Right cardiac atrium (tissue), 5 donors: ENCODE data around the gene TECPR2. TPM values are rescaled to one million over a fixed set of nuclear protein-coding genes. Genes with fewer than 3 reads are reported as not detected.
"Not testable (repeated sequence)": the region's sequence is repeated elsewhere in the genome, so short reads cannot be mapped to it uniquely, and the experiment has no call there.

Experiments used
- ATAC-seq, 2 donors: fragments of 200-7000 bp; cut with Tn5 transposase; one replicate each; pipeline versions ENCODE4 v1.8.0 to v1.9.1; 2020; ENCODE audit warnings: moderate library complexity in 2 of 2, mild to moderate bottlenecking in 1 of 2
- DNase-seq, 3 donors: peaks; one replicate each; pipeline ENCODE4 v3.0.0-alpha.2; 2020
- H3K27ac ChIP-seq: one replicate; pipeline ENCODE4 v1.5.1; 2013; ENCODE audit warnings: mild to moderate bottlenecking, low read length, control low read depth, moderate library complexity
- H3K27me3 ChIP-seq: one replicate; pipeline ENCODE4 v1.6.1; 2013; ENCODE audit not compliant: control insufficient read depth, insufficient read depth
- H3K4me1 ChIP-seq: one replicate; pipeline ENCODE4 v1.6.1; 2013; ENCODE audit warnings: low read length; ENCODE audit not compliant: control insufficient read depth, insufficient read depth
- H3K4me3 ChIP-seq: one replicate; pipeline ENCODE4 v1.5.1; 2013; ENCODE audit warnings: low read length, control low read depth
- H3K9me3 ChIP-seq: one replicate; pipeline ENCODE4 v1.6.1; 2013; ENCODE audit warnings: low read length; ENCODE audit not compliant: control insufficient read depth
- WGBS: extraction: QIAGEN DNeasy Blood & Tissue Kit; methylation state at CpG from one replicate; pipeline ENCODE4 v1.1.7; 2013; 5-methylcytosine and 5-hydroxymethylcytosine counted together
- intact Hi-C, 4 donors: fragments of 100-400 bp; cut with DNase I; formaldehyde crosslinking; loops; one replicate each; pipeline versions ENCODE4 v1.11.0 to v1.14.0; 2022 to 2023
- polyA plus RNA-seq: library from polyadenylated mRNA; stranded (reverse); fragments of 200-250 nt; gene quantifications from one replicate; pipeline ENCODE4 v1.2.3, GENCODE V29; 2013
- total RNA-seq, 4 donors: library from RNA; stranded (reverse); fragmentation: NEBNext Ultra II Directional; extraction: Animal tissue kit (Norgen Biotek cat#: 25700); gene quantifications; one replicate each; pipeline ENCODE4 v1.2.1, GENCODE V29; 2021
- donor health status: healthy with polysubstance abuse.
- donor health status: DM: no; HTN: yes; CAD: no.
- donor health status: DM: no; HTN: no; CAD: no.
- donor health status: DM: no; HTN: yes; CAD: no; lungs with severe emphysema.
- donor health status: DM: yes; HTN: yes; CAD: no.

TECPR2 gene
- total and polyA plus RNA-seq, 5 donors: 10.1 to 32.0 (median 23.5) TPM

GRCh38 chr14:102351593-102351992 is 11.1 kb upstream of the TECPR2 start:
- intact Hi-C loops, H3K27me3 ChIP-seq, H3K4me1 ChIP-seq, H3K4me3 ChIP-seq, H3K9me3 ChIP-seq, H3K27ac ChIP-seq, DNase-seq: not testable (repeated sequence)
- 57% methylated on average over 9 of the region's 9 CpGs for WGBS
- ATAC-seq: peak; percentile 69 to 84

DNA sequence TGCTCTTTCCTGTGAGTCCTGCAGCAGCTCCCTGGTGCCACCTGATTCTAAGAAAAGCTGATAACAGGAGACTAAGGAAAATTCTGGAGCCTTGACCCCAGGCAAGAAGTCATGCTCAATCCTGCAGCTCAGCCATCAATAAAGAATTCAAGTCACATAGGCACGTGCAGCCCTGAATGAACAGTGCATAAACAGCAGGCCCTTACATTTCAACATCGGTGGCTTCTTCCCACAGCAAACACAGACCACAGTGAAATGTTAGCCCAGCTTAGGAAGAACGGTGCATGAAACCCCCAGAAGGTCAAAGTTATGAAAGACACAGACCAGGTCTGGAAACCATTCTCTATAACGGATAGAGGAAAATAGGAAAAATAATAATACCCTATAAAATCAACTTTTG is 10.5 kb upstream of the TECPR2 start:
- WGBS: 72% methylated on average over 4 of the region's 4 CpGs
- Histone ChIP-seq H3K4me3 (no peak overlapping the region), H3K9me3 (no peaks in the 10 kb centered on the region), H3K4me1 (no peaks in the 10 kb centered on the region), H3K27ac (no peak overlapping the region), H3K27me3 (no peaks in the 10 kb centered on the region)
- ATAC-seq (no peak), DNase-seq (no peak)
- intact Hi-C loops: no loop called here

- Histone ChIP-seq H3K9me3 (no peaks in the 10 kb centered on the region), H3K27ac (no peak overlapping the region), H3K27me3 (no peaks in the 10 kb centered on the region), H3K4me3 (no peak overlapping the region), H3K4me1 (no peaks in the 10 kb centered on the region)
- intact Hi-C loops: no loop called here
- ATAC-seq: no peak
- no peak for DNase-seq
- 82% methylated on average over 8 of the region's 8 CpGs for WGBS
These were observed 9.6 kb upstream of the TECPR2 start for GRCh38 chr14:102353126-102353619.

- intact Hi-C loops: no loop called here
- DNase-seq (no peak), ATAC-seq (no peak)
- Histone ChIP-seq H3K27ac (no peak overlapping the region), H3K9me3 (no peaks in the 10 kb centered on the region), H3K4me3 (no peak overlapping the region), H3K4me1 (no peaks in the 10 kb centered on the region), H3K27me3 (no peaks in the 10 kb centered on the region)
- 97% methylated on average over 3 of the region's 3 CpGs for WGBS
These were observed 6.5 kb upstream of the TECPR2 start for GRCh38 chr14:102356280-102356679.

DNA sequence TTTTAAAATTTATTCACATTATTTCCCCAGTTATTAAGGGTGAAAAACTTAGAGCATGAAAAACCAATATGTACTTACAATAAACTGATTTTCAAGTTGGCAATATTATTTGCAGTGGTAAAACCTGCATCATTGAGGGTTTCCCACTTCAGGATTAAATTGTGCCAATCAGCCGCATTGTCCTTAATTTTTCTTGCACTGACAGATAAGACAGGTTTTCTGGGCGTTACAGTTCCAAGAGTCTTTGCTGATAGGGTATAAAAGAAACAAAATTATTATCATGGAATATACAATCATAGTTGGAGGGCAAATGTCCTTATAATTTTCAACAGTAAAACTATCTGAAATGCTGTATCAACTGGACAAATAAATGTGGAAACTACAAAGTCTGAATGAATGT is 3.4 kb upstream of the TECPR2 start:
- H3K27me3 ChIP-seq: no peaks in the 10 kb centered on the region
- intact Hi-C loops: no loop called here
- H3K4me3 ChIP-seq: no peak overlapping the region
- peaks cover 3% of the 10 kb centered on the region for H3K4me1 ChIP-seq
- 93% methylated on average over 2 of the region's 2 CpGs for WGBS
- ATAC-seq (no peak), DNase-seq (no peak)
- H3K27ac ChIP-seq: no peak overlapping the region
- H3K9me3 ChIP-seq: no peaks in the 10 kb centered on the region

- H3K4me1 ChIP-seq: peaks cover 4% of the 10 kb centered on the region
- ATAC-seq (no peak), DNase-seq (no peak)
- H3K27me3 ChIP-seq: no peaks in the 10 kb centered on the region
- intact Hi-C loops: no loop called here
- H3K9me3 ChIP-seq: no peaks in the 10 kb centered on the region
- H3K4me3 ChIP-seq: no peak overlapping the region
- H3K27ac ChIP-seq: no peak overlapping the region
- WGBS: 95% methylated on average over 3 of the region's 3 CpGs
These were observed 2.4 kb upstream of the TECPR2 start for GRCh38 chr14:102360388-102360787.

DNA sequence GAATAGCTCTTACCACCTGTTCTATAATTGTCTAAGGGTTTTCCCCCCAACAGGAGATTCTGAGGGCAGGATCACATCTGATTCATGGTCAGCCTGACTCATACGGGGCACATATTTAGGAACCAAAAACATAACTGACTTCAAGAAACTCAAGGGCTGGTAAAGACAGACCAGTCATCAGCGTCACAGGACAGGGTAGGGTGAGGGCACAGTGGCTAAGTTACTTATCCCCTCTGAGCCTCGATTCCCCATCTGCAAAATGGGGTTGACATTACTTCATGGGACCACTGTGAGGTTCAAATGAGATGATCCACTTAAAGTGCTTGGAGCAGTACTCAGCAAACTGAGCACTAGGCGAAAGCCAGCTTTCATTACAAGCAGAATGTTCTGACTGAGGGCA is 657 bp upstream of the TECPR2 start:
- Histone ChIP-seq H3K27me3 (no peaks in the 10 kb centered on the region), H3K9me3 (no peaks in the 10 kb centered on the region), H3K27ac (peak overlapping the region; percentile 95), H3K4me1 (peaks cover 4% of the 10 kb centered on the region), H3K4me3 (peak overlapping the region; percentile 94)
- intact Hi-C loops: no loop called here
- WGBS: 31% methylated on average over 4 of the region's 4 CpGs
- DNase-seq (no peak), ATAC-seq (peak in 1 of 2 donors; percentile 1)

DNA sequence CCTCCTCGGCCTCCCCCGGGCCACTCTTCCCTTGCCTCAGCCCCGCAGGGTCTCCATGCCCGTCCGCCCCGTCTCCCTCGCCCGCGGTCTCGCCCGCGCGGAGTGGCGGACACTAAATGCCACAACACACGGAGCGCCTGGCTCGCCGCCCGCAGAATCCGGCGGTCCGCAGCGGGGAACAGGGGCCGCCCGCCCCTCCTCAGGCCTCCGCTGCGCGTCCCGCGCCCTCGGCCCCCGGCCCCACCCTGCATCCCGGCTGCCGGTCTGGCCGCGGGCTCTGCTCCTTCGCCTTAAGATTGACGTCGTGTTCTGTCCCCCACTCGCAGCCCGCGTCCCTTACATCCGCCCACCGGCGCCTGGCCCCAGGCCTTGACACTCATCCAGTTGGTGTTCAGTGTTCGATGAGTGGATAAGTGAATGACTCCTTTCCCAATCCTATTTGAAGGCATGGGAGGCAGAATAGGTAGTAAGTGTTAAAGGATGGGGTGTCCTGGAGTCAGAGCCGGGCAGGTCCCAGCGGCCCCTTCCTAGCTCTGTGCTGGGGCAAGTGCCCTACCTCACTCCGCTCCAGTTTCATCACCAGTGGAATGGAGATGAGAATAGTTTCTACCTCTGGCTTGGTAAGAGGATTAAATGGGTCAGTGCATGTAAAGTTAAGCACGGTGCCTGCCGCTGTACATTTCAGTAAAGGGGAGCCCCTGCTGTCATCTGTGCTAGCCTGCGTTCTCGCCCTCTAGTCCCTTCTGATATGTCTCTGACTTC is 622 bp downstream of the TECPR2 start:
- intact Hi-C loops: no loop called here
- Histone ChIP-seq H3K27ac (peak overlapping the region; percentile 55), H3K27me3 (no peaks in the 10 kb centered on the region), H3K9me3 (no peaks in the 10 kb centered on the region), H3K4me3 (peak overlapping the region; percentile 94), H3K4me1 (peaks cover 4% of the 10 kb centered on the region)
- 2% methylated on average over 53 of the region's 53 CpGs for WGBS
- ATAC-seq (peak; percentile 42 to 66), DNase-seq (peak in 1 of 3 donors; percentile 65)

- H3K27ac ChIP-seq: peak overlapping the region; percentile 12
- ATAC-seq: peak; percentile 79 to 80
- intact Hi-C loops: no loop called here
- no peak for DNase-seq
- H3K9me3 ChIP-seq: no peaks in the 10 kb centered on the region
- H3K27me3 ChIP-seq: no peaks in the 10 kb centered on the region
- WGBS: 51% methylated on average over 11 of the region's 11 CpGs
- peaks cover 12% of the 10 kb centered on the region for H3K4me1 ChIP-seq
- H3K4me3 ChIP-seq: no peak overlapping the region
These were observed 7.6 kb downstream of the TECPR2 start for GRCh38 chr14:102370305-102370809.

GRCh38 chr14:102371361-102371760 is 8.6 kb downstream of the TECPR2 start:
- WGBS: 82% methylated on average over 4 of the region's 4 CpGs
- intact Hi-C loops: no loop called here
- no peak overlapping the region for H3K27ac ChIP-seq
- H3K9me3 ChIP-seq: no peaks in the 10 kb centered on the region
- H3K4me3 ChIP-seq: no peak overlapping the region
- peaks cover 12% of the 10 kb centered on the region for H3K4me1 ChIP-seq
- no peak for ATAC-seq
- no peaks in the 10 kb centered on the region for H3K27me3 ChIP-seq
- DNase-seq: no peak

- no peaks in the 10 kb centered on the region for H3K9me3 ChIP-seq
- 95% methylated on average over 3 of the region's 3 CpGs for WGBS
- intact Hi-C loops: no loop called here
- DNase-seq: no peak
- no peak for ATAC-seq
- no peak overlapping the region for H3K27ac ChIP-seq
- no peaks in the 10 kb centered on the region for H3K27me3 ChIP-seq
- peaks cover 12% of the 10 kb centered on the region for H3K4me1 ChIP-seq
- no peak overlapping the region for H3K4me3 ChIP-seq
These were observed 10.4 kb downstream of the TECPR2 start for GRCh38 chr14:102373110-102373509.
